ENCODE results near the gene SNAP47. TPM values are rescaled to one million over a fixed set of nuclear protein-coding genes. Genes with fewer than 3 reads are reported as not detected.

The SNAP47 gene
- polyA plus RNA-seq, 1 donor from 2014 or later, result 56.0 TPM

DNA sequence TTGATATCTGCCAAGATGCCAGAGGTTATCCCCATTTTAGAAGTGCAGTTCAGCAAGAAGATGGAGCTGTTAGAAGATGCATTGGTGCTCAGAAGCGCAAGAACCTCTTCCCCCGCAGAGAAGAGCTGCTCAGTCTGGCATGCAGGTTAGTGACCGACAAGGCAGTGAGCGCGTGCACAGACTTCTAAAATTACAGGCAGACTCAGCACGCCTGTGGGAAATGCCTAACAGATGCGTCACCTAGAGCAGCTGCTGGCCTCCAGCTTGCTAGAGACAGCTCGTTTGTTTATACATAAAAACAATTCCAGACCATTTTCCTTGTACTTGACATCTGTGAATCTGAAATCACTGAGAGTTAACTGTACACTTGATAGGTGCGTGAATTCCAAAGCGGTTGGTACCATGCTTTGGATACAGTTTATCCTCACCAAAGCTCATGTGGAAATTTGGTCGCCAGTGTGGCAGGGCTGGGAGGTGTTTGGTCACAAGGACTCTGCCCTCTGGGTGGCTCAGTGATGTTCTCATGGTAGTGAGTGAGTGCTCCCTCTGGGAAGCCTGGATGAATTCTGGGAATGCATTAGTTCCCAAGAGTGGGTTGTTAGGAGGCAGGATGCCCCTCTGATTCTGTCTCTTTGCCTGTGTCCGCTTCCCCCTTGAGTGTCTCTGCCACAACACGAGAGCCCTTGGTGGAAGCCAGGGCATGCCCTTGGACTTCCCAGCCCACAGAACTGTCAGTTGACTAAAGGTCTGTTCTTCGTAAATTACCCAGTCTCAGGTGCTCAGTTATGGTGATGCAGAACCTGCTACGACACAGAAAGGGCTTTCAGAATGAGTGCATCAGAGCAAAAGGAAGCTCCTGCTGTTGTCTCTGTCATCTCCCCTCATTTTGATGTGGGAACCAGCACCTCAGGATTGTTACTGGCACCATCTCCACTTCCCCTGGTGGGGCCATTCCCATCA lies 24.4 kb downstream of the SNAP47 start:
- no peak overlapping the region for H3K4me3 ChIP-seq (ENCODE audit: low read length)
- no peaks in the 10 kb centered on the region for H3K79me2 ChIP-seq (replicated peaks; ENCODE audit: insufficient read depth, low read length)
- H3K9ac ChIP-seq (ENCODE audit: low read length), result no peak overlapping the region
- H3K4me2 ChIP-seq (ENCODE audit: low read length), result no peak overlapping the region
- no peaks in the 10 kb centered on the region for H3K9me3 ChIP-seq (ENCODE audit: low read length)
- no peaks in the 10 kb centered on the region for H3K36me3 ChIP-seq (ENCODE audit: insufficient read depth, low read length)
- H2AFZ ChIP-seq (ENCODE audit: low read depth, low read length), result no peak overlapping the region
- H4K20me1 ChIP-seq (ENCODE audit: insufficient read depth), result no peaks in the 10 kb centered on the region
- H3K27ac ChIP-seq (ENCODE audit: low read length), result no peak overlapping the region
- H3K27me3 ChIP-seq (ENCODE audit: insufficient read depth, low read depth, low read length), result no peaks in the 10 kb centered on the region
- TF ChIP-seq TAF1 (IDR thresholded peaks at IDR 0.05; ENCODE audit: low read depth) (no peak), SMC3 (conservative IDR thresholded peaks at IDR 0.05; ENCODE audit: poor library complexity) (no peak), MXI1 (conservative IDR thresholded peaks at IDR 0.05; ENCODE audit: poor library complexity, severe bottlenecking) (no peak), EZH2 (IDR thresholded peaks at IDR 0.05; ENCODE audit: borderline replicate concordance, insufficient read depth, low read length, poor library complexity, severe bottlenecking) (no peak), RAD21 (conservative IDR thresholded peaks at IDR 0.05) (no peak), EP300 (conservative IDR thresholded peaks at IDR 0.05; ENCODE audit: poor library complexity, severe bottlenecking) (no peak), POLR2AphosphoS5 (IDR thresholded peaks at IDR 0.05) (no peak)
- TF ChIP-seq, protein P1, sequence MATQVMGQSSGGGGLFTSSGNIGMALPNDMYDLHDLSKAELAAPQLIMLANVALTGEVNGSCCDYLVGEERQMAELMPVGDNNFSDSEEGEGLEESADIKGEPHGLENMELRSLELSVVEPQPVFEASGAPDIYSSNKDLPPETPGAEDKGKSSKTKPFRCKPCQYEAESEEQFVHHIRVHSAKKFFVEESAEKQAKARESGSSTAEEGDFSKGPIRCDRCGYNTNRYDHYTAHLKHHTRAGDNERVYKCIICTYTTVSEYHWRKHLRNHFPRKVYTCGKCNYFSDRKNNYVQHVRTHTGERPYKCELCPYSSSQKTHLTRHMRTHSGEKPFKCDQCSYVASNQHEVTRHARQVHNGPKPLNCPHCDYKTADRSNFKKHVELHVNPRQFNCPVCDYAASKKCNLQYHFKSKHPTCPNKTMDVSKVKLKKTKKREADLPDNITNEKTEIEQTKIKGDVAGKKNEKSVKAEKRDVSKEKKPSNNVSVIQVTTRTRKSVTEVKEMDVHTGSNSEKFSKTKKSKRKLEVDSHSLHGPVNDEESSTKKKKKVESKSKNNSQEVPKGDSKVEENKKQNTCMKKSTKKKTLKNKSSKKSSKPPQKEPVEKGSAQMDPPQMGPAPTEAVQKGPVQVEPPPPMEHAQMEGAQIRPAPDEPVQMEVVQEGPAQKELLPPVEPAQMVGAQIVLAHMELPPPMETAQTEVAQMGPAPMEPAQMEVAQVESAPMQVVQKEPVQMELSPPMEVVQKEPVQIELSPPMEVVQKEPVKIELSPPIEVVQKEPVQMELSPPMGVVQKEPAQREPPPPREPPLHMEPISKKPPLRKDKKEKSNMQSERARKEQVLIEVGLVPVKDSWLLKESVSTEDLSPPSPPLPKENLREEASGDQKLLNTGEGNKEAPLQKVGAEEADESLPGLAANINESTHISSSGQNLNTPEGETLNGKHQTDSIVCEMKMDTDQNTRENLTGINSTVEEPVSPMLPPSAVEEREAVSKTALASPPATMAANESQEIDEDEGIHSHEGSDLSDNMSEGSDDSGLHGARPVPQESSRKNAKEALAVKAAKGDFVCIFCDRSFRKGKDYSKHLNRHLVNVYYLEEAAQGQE (IDR thresholded peaks at IDR 0.05; ENCODE audit: borderline replicate concordance), result no peak
- TF ChIP-seq, protein P2, sequence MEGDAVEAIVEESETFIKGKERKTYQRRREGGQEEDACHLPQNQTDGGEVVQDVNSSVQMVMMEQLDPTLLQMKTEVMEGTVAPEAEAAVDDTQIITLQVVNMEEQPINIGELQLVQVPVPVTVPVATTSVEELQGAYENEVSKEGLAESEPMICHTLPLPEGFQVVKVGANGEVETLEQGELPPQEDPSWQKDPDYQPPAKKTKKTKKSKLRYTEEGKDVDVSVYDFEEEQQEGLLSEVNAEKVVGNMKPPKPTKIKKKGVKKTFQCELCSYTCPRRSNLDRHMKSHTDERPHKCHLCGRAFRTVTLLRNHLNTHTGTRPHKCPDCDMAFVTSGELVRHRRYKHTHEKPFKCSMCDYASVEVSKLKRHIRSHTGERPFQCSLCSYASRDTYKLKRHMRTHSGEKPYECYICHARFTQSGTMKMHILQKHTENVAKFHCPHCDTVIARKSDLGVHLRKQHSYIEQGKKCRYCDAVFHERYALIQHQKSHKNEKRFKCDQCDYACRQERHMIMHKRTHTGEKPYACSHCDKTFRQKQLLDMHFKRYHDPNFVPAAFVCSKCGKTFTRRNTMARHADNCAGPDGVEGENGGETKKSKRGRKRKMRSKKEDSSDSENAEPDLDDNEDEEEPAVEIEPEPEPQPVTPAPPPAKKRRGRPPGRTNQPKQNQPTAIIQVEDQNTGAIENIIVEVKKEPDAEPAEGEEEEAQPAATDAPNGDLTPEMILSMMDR (IDR thresholded peaks at IDR 0.05; ENCODE audit: poor library complexity, severe bottlenecking), result no peak
- H3F3A ChIP-seq (ENCODE audit: insufficient read depth, low read length, poor library complexity, severe bottlenecking), result no peaks in the 10 kb centered on the region
- no peaks in the 10 kb centered on the region for H3K9me2 ChIP-seq (ENCODE audit: insufficient read depth, low read length)

DNA sequence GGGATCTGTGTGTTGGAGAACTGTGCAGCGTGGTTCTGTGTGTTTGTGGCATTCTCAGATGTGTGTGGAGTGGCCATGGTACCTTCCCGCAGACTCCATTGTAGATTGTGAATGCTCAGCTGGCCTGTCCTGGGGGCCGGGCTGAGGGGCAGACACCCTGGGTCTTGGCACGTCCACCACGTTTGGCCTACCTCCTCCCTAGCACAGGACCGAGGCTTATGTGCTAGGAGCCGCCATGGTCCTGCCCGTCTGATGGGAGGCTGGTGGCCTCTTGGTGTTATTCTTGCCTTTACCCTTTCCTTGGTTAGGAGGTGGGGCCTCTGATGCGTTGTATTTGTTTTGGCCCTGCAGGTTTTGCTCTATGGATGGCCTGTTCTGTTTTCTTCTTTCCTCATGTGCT lies 25.1 kb downstream of the SNAP47 start:
- Histone ChIP-seq H3K79me2 (replicated peaks; ENCODE audit: insufficient read depth, low read length) (no peaks in the 10 kb centered on the region), H4K20me1 (ENCODE audit: insufficient read depth) (no peaks in the 10 kb centered on the region), H3K9ac (ENCODE audit: low read length) (no peak overlapping the region), H3K36me3 (ENCODE audit: insufficient read depth, low read length) (no peaks in the 10 kb centered on the region), H3K9me2 (ENCODE audit: insufficient read depth, low read length) (no peaks in the 10 kb centered on the region), H3K4me3 (ENCODE audit: low read length) (no peak overlapping the region), H3K9me3 (ENCODE audit: low read length) (no peaks in the 10 kb centered on the region), H3K27me3 (ENCODE audit: insufficient read depth, low read depth, low read length) (no peaks in the 10 kb centered on the region), H2AFZ (ENCODE audit: low read depth, low read length) (no peak overlapping the region), H3K27ac (ENCODE audit: low read length) (no peak overlapping the region), H3K4me2 (ENCODE audit: low read length) (no peak overlapping the region), H3F3A (ENCODE audit: insufficient read depth, low read length, poor library complexity, severe bottlenecking) (no peaks in the 10 kb centered on the region)
- TF ChIP-seq POLR2AphosphoS5 (IDR thresholded peaks at IDR 0.05), result no peak
- no peak for TF ChIP-seq SMC3 (conservative IDR thresholded peaks at IDR 0.05; ENCODE audit: poor library complexity)
- no peak for TF ChIP-seq EZH2 (IDR thresholded peaks at IDR 0.05; ENCODE audit: borderline replicate concordance, insufficient read depth, low read length, poor library complexity, severe bottlenecking)
- no peak for TF ChIP-seq EP300 (conservative IDR thresholded peaks at IDR 0.05; ENCODE audit: poor library complexity, severe bottlenecking)
- TF ChIP-seq, protein P2 (IDR thresholded peaks at IDR 0.05; ENCODE audit: poor library complexity, severe bottlenecking), result no peak
- TF ChIP-seq RAD21 (conservative IDR thresholded peaks at IDR 0.05), result no peak
- TF ChIP-seq, protein P1 (IDR thresholded peaks at IDR 0.05; ENCODE audit: borderline replicate concordance), result no peak
- no peak for TF ChIP-seq TAF1 (IDR thresholded peaks at IDR 0.05; ENCODE audit: low read depth)
- no peak for TF ChIP-seq MXI1 (conservative IDR thresholded peaks at IDR 0.05; ENCODE audit: poor library complexity, severe bottlenecking)
